Mesodermal cell (in vitro differentiated cells): ENCODE results near the gene CPOX.

ENCODE experiments used
- H3K27ac ChIP-seq: 2 replicates; pipeline ENCODE4 v1.7.0; 2013; ENCODE audit warnings: mild to moderate bottlenecking, low read depth, low read length, moderate library complexity; ENCODE audit not compliant: severe bottlenecking
- H3K36me3 ChIP-seq: 2 replicates; pipeline ENCODE4 v1.7.1; 2013; ENCODE audit warnings: mild to moderate bottlenecking, low read length, moderate library complexity; ENCODE audit not compliant: control insufficient read depth, insufficient read depth
- H3K4me1 ChIP-seq: one replicate; pipeline ENCODE4 v1.7.1; 2013; ENCODE audit warnings: mild to moderate bottlenecking, low read length; ENCODE audit not compliant: insufficient read depth, control insufficient read depth, poor library complexity, severe bottlenecking
- H3K4me3 ChIP-seq: 2 replicates; pipeline ENCODE4 v1.7.0; 2013; ENCODE audit warnings: low read length, control low read depth, mild to moderate bottlenecking; ENCODE audit not compliant: insufficient read depth, poor library complexity, severe bottlenecking; ENCODE audit errors: extremely low read depth
- H3K9me3 ChIP-seq: 2 replicates; pipeline ENCODE4 v1.7.1; 2013; ENCODE audit warnings: mild to moderate bottlenecking, low read length, moderate library complexity; ENCODE audit not compliant: control insufficient read depth
- WGBS, 2 experiments: methylation state at CpG; one replicate each; pipeline ENCODE4 v1.1.5; 2013; ENCODE audit warnings: missing lambda C conversion rate in 2 of 2; ENCODE audit not compliant: insufficient coverage in 2 of 2; 5-methylcytosine and 5-hydroxymethylcytosine counted together

Gene CPOX

DNA sequence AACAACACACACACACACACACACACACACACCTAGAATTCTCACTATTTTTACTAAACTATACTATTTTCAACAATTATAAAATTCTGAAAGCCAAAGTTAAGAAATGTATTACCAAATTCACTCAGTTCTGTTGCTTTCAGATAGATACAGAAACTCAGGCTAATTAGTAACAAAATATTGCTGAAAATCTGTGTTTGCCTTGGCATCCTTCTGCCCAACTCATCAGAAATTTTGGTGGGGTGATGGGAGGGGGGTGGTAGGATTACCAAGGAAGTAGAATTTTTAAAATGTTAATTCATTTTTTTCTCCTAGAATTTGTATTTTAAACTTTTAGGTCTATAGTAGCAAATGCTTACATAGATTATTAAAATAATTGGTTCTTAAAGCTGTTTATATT is 2.7 kb upstream of the CPOX start:
- Histone ChIP-seq H3K27ac (no peak overlapping the region), H3K9me3 (no peaks in the 10 kb centered on the region), H3K36me3 (no peaks in the 10 kb centered on the region), H3K4me3 (no peak overlapping the region), H3K4me1 (peaks cover 12% of the 10 kb centered on the region)

GRCh38 chr3:98594628-98595324 is 1.4 kb upstream of the CPOX start:
- H3K36me3 ChIP-seq = peaks cover 12% of the 10 kb centered on the region
- no peaks in the 10 kb centered on the region for H3K9me3 ChIP-seq
- no peak overlapping the region for H3K4me3 ChIP-seq
- H3K27ac ChIP-seq = no peak overlapping the region
- 92 to 100% methylated on average over 2 to 3 of the region's 5 CpGs for WGBS, 2 experiments
- peaks cover 12% of the 10 kb centered on the region for H3K4me1 ChIP-seq

GRCh38 chr3:98592345-98592935 is 971 bp downstream of the CPOX start:
- H3K9me3 ChIP-seq = no peaks in the 10 kb centered on the region
- H3K36me3 ChIP-seq = peaks cover 34% of the 10 kb centered on the region
- peak overlapping the region; percentile 69 for H3K4me3 ChIP-seq
- no peak overlapping the region for H3K27ac ChIP-seq
- WGBS, 2 experiments = 29 to 47% methylated on average over 9 to 10 of the region's 11 CpGs
- H3K4me1 ChIP-seq = peaks cover 8% of the 10 kb centered on the region

DNA sequence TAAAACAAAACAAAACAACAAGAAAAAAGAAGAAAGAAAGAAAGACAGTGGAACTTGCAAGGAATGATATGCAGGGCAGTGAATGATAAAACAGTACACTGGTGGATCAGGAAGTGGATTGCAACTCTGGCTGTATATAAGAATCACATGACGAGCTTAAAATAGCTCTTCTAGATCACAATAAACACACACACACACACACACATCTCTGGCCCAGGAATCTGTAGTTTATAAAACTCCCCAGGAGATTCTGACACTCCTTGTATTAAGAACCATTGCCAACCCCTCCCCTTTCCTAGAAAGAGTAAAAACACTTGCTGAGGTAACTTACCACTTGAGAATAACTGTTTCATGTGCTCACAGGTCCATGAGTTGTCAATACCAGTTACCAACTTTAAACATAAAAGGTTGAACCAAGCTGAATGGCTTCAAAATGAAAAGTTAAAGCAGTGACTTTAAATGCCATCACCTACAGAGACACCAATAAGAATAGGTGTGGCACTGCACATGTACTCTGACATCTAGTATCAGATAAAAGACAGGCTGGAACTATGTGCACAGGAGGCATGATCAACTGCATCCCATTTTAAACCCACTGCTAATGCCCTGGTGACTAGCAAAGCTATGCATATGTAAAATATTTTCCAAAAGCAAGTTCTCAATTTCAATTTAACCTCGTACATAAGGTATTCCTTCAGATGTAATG is 3.9 kb downstream of the CPOX start:
- H3K36me3 ChIP-seq = peaks cover 55% of the 10 kb centered on the region

GRCh38 chr3:98588065-98588464 is 5.3 kb downstream of the CPOX start:
- Histone ChIP-seq H3K9me3 (no peaks in the 10 kb centered on the region), H3K27ac (no peak overlapping the region), H3K4me3 (no peak overlapping the region), H3K4me1 (peaks cover 17% of the 10 kb centered on the region), H3K36me3 (peaks cover 66% of the 10 kb centered on the region)

More for the DNA sequence above, 3.9 kb downstream of the CPOX start:
- no peak overlapping the region for H3K4me3 ChIP-seq
- 89 to 100% methylated on average over 1 of the region's 2 CpGs for WGBS, 2 experiments
- H3K27ac ChIP-seq = no peak overlapping the region
- no peaks in the 10 kb centered on the region for H3K9me3 ChIP-seq
- H3K4me1 ChIP-seq = peaks cover 11% of the 10 kb centered on the region

GRCh38 chr3:98587654-98588053 is 5.8 kb downstream of the CPOX start:
- H3K9me3 ChIP-seq = no peaks in the 10 kb centered on the region
- H3K27ac ChIP-seq = no peak overlapping the region
- no peak overlapping the region for H3K4me3 ChIP-seq
- peaks cover 17% of the 10 kb centered on the region for H3K4me1 ChIP-seq
- peaks cover 70% of the 10 kb centered on the region for H3K36me3 ChIP-seq
- WGBS, 2 experiments = 78 to 83% methylated on average over 1 of the region's 2 CpGs

DNA sequence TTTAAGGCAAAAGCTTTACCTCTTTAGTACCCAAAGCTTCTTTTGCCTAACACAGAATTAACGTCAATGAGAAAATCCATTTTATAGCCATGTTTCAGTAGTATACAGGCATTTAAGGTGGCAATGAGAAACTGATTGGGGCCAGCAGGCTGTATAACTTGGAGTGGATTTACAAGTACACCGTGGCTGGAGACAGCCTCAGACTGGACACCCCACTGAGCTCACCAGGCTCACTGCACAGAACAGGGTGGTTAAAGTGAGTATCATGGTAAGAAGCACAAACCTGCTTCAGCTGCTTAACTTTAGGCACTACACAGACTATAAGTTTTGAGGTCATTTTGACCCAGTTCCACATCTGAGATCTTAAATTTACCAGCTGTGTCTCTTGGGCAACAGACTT is 8.9 kb downstream of the CPOX start:
- Histone ChIP-seq H3K36me3 (peaks cover 75% of the 10 kb centered on the region), H3K4me1 (peaks cover 13% of the 10 kb centered on the region), H3K4me3 (no peak overlapping the region), H3K9me3 (no peaks in the 10 kb centered on the region), H3K27ac (peak overlapping the region; percentile 33)
- 80 to 100% methylated on average over 1 of the region's 2 CpGs for WGBS, 2 experiments

DNA sequence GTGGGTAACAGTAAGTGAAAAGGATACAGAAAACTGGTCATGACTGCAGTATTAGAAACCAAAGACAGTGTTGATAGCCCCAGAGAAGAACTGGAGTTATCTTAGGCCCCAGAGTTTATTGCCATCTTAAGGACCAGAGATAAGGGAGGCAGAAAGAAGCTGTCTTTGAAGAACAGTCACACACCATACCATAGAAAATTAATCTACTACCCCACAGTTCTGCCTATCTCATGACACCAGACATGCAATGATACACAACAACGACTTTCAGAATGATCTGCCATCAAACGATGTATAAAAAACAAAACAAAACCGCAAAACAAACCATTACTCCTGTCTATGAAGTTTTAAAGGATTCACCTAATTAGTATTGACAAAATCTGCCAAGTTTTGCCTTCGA is 9.6 kb downstream of the CPOX start:
- 86 to 93% methylated on average over 4 of the region's 4 CpGs for WGBS, 2 experiments
- Histone ChIP-seq H3K9me3 (no peaks in the 10 kb centered on the region), H3K4me3 (no peak overlapping the region), H3K4me1 (peaks cover 13% of the 10 kb centered on the region), H3K36me3 (peaks cover 76% of the 10 kb centered on the region), H3K27ac (no peak overlapping the region)

DNA sequence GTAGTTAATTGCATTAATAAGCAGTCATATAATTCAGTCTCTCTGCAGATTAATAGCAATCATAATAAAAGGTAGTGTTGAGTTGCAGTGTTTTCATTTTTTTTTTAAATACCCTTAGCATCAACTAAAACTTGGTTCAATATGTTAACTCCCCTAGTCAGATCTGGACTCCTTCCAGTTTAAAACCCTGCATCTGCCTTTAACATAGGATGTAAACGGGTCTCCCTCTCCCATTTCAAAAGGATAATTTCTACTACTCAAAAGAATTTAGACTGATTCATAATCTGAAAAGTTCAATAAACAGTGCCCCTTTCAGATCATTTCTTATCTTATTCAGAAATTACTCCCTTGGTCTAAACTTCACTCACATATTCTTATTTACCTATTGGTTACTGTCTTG is 11.4 kb downstream of the CPOX start:
- peaks cover 67% of the 10 kb centered on the region for H3K36me3 ChIP-seq
- no peaks in the 10 kb centered on the region for H3K9me3 ChIP-seq
- WGBS, 2 experiments = 100% methylated on average over 1 of the region's 1 CpG
- H3K4me3 ChIP-seq = no peak overlapping the region
- peaks cover 13% of the 10 kb centered on the region for H3K4me1 ChIP-seq
- no peak overlapping the region for H3K27ac ChIP-seq

DNA sequence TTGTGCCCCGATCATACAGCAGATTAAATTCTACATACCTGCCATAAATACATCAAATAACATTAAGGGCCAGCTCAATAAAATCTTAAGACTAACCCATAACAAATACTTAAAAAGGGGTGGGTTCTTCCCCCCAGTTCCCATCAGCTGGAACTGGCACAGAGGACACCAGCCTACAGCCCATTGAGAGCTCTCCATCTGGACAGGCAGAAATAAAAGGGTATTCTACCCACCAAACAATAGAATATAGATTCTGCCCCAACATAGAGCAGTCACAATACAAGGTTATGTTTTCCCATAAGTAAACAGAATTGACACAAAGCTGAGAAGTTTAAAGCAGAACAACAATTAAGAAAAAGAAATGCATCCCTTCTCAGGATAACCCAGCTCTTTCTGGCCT is 11.9 kb downstream of the CPOX start:
- Histone ChIP-seq H3K36me3 (peaks cover 67% of the 10 kb centered on the region), H3K4me3 (no peak overlapping the region), H3K4me1 (peaks cover 13% of the 10 kb centered on the region), H3K27ac (no peak overlapping the region), H3K9me3 (no peaks in the 10 kb centered on the region)
- 100% methylated on average over 1 of the region's 1 CpG; no CpG with 5 or more reads in 1 of the 2 experiments for WGBS, 2 experiments
